HUES6 (cell line): ENCODE results near the gene SLC66A2.

Experiments used
- H3K27ac ChIP-seq: 2 replicates; pipeline ENCODE4 v1.7.0; 2013; ENCODE audit warnings: low read depth, mild to moderate bottlenecking, low read length, inconsistent platforms
- H3K27me3 ChIP-seq: 2 replicates; pipeline ENCODE4 v1.6.1; 2013; ENCODE audit warnings: low read length; ENCODE audit not compliant: control insufficient read depth, insufficient read depth
- H3K36me3 ChIP-seq: 2 replicates; pipeline ENCODE4 v1.6.1; 2013; ENCODE audit warnings: low read length; ENCODE audit not compliant: control insufficient read depth, insufficient read depth
- H3K4me1 ChIP-seq: 2 replicates; pipeline ENCODE4 v1.6.1; 2013; ENCODE audit warnings: low read length; ENCODE audit not compliant: control insufficient read depth, insufficient read depth
- H3K4me3 ChIP-seq: 2 replicates; pipeline ENCODE4 v1.5.1; 2013; ENCODE audit warnings: low read depth, low read length
- H3K9ac ChIP-seq: one replicate; pipeline ENCODE4 v1.6.1; 2013; ENCODE audit warnings: mild to moderate bottlenecking, low read length
- H3K9me3 ChIP-seq: 2 replicates; pipeline ENCODE4 v1.6.1; 2013; ENCODE audit warnings: low read depth, low read length; ENCODE audit not compliant: control insufficient read depth, insufficient read depth

Gene SLC66A2

GRCh38 chr18:79874553-79875530, 76.6 kb downstream of the SLC66A2 start:
- Histone ChIP-seq H3K27me3 (no peaks in the 10 kb centered on the region; the same call in 1 of the 2 replicates), H3K27ac (no peak overlapping the region), H3K4me1 (no peaks in the 10 kb centered on the region)

DNA sequence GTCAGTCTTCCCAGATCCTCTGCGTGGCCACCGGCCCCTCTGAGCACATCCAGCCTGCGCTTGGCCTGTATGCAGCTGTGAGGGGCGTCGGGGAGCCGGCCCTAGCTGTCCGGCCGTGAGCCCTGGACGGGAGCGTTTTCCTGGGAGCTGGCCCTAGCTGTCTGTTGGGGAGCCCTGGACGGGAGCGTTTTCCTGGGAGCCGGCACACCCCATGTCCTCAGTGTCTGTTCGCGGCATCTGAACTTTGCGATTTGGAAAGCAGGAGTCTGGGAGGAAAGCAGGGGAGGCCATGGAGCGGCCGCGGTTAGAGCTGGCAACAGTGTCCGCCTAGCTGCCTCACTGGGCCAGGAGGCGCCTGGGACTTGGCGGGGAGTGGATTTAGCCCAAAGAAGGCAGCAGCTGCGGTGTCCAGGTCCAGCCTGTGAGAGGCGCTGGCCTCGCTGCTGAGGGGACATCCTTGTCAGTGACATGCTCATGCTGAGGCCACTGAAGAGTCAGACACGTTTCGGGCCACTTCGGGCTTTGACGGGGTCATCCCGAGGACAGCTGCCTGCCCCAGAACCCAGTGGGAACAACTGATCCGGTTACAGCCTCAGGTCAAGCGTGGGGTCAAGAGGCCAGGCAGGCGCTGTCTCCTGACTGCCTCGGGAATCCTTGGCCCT, 77.9 kb downstream of the SLC66A2 start:
- no peaks in the 10 kb centered on the region; the same call in 1 of the 2 replicates for H3K27me3 ChIP-seq
- H3K9me3 ChIP-seq, result no peaks in the 10 kb centered on the region
- no peaks in the 10 kb centered on the region for H3K4me1 ChIP-seq
- no peak overlapping the region for H3K27ac ChIP-seq
- no peak overlapping the region for H3K4me3 ChIP-seq
- no peaks in the 10 kb centered on the region for H3K36me3 ChIP-seq
- no peak overlapping the region for H3K9ac ChIP-seq

More at GRCh38 chr18:79874553-79875530, 76.6 kb downstream of the SLC66A2 start:
- Histone ChIP-seq H3K4me3 (no peak overlapping the region), H3K36me3 (no peaks in the 10 kb centered on the region), H3K9ac (no peak overlapping the region), H3K9me3 (no peaks in the 10 kb centered on the region)

DNA sequence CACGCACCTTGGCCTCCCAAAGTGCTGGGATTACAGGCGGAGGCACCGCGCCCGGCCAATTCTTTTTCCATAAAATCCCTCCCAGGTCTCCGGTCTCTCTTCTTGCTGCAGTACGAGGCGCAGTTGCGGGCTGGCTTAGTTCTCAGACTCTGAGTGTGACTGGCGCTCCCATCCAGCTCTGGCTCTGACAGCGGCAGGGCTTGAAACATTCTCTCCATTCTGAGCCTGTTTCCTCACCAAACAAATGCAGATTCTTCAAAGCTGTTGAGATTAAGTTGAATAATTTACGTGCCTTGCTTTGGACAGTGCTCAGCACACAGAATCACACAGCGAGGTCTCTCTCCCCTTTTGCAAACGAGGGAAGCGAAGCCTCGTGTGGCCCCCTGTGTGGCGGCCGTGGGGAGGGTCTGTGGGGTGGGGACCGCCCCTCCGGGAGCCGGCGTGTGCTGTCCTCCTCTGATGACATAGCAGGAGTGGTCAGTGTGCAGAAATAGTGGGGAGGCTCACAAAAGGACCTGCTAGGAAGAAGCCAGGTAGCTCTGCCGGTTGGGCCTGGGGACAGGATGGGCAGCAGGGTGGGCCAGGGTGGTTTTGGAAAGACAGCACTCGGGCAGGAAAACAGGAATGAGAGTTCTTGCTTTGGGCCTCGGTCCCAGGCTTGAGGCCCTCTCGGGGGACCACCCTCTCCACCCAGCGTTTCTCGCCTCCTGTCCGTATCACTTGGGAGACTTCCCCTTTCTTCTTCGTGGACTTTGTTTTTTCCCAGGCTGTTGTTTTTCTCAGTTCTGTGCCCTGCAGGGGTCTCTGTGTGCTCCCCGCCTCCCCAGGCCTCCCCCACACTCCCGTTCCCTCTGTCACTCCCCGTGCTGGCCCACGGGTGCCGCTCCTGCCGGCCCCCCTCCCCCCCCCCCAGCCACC, 78.7 kb downstream of the SLC66A2 start:
- no peak overlapping the region for H3K9ac ChIP-seq
- no peaks in the 10 kb centered on the region for H3K4me1 ChIP-seq
- no peak overlapping the region for H3K4me3 ChIP-seq
- H3K27ac ChIP-seq, result no peak overlapping the region
- H3K27me3 ChIP-seq, result no peaks in the 10 kb centered on the region; the same call in 1 of the 2 replicates
- H3K9me3 ChIP-seq, result no peaks in the 10 kb centered on the region
- H3K36me3 ChIP-seq, result no peaks in the 10 kb centered on the region

GRCh38 chr18:79871481-79872091, 79.9 kb downstream of the SLC66A2 start:
- no peaks in the 10 kb centered on the region; the same call in 1 of the 2 replicates for H3K27me3 ChIP-seq
- H3K4me1 ChIP-seq, result no peaks in the 10 kb centered on the region
- no peak overlapping the region for H3K4me3 ChIP-seq
- H3K27ac ChIP-seq, result no peak overlapping the region
- H3K9ac ChIP-seq, result no peak overlapping the region
- no peaks in the 10 kb centered on the region for H3K36me3 ChIP-seq
- no peaks in the 10 kb centered on the region for H3K9me3 ChIP-seq

- Histone ChIP-seq H3K27ac (no peak overlapping the region), H3K4me1 (no peaks in the 10 kb centered on the region), H3K9me3 (no peaks in the 10 kb centered on the region), H3K9ac (no peak overlapping the region), H3K4me3 (no peak overlapping the region), H3K36me3 (no peaks in the 10 kb centered on the region), H3K27me3 (no peaks in the 10 kb centered on the region; the same call in 1 of the 2 replicates)
These were observed 80.4 kb downstream of the SLC66A2 start for GRCh38 chr18:79871026-79871390.

DNA sequence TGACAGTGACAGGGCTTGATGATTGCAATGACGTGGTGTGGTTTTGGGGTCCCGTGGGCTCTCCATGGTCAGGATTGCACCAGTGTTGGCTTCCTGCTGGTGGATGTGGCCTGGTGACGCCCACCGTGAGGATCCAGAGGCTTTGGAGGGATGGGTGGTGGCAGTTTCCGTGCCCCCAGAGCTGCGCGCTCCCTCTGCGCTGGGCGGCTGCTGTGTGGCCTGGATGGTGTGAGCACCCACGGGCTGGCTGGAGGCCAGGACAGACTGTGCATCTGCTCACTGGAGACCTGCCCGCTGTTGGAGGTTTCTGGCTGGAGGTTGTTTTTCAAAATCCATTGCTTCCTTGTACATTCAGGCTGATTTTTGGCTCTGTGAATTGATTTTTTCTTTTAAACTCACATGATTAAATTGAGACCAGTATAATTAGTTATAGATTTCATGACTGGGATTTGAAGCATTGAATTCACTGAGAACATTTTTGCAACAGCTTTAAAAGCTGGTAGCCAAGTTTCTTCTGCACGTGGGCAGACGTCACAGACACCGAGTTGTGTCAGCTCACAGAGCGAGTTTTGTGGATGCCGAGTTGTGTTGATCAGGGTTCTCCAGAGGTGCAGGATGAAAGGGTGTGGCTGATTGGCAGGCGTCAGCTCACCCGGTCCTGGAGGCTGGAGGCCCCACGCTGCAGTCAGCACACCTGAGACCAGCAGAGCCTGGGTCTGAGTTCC, 81.0 kb downstream of the SLC66A2 start:
- Histone ChIP-seq H3K9ac (no peak overlapping the region), H3K27me3 (no peaks in the 10 kb centered on the region; the same call in 1 of the 2 replicates), H3K4me1 (no peaks in the 10 kb centered on the region), H3K27ac (no peak overlapping the region), H3K4me3 (no peak overlapping the region), H3K9me3 (no peaks in the 10 kb centered on the region), H3K36me3 (no peaks in the 10 kb centered on the region)

DNA sequence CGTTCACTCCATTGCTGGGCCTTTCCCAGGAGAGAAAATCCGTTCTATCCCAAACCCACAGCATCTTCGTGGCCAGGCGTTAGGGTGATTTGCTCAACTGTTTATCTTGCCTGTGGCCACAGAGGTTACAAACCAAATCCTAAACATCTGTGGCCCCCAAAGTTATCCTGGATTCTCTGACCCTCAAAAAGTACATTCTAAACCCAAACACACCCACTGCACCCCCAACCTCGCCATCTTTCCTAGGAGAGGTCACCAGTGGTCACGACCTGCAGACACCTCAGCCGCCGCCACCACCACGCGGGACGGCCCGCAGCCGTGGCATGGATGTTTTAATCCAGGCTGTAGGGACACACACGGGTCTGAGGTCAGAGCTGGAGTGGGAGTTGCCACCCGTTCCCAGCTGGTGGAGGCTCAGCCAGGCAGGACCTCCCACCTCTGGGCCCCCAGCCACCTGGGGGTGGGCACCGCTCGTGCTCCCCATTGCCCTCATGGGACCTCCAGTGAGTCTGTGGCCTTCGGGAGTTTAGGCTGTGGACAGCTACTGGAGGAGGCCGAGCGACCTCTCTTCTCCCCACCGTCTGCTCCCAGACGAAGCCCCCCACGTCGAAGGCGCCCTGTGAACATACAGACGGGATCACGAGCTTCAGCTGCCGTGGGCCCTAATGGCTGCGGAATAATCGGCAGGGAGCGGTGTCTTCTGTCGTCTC, 81.7 kb downstream of the SLC66A2 start:
- H3K27ac ChIP-seq, result no peak overlapping the region
- H3K27me3 ChIP-seq, result no peaks in the 10 kb centered on the region
- H3K4me3 ChIP-seq, result no peak overlapping the region
- H3K9me3 ChIP-seq, result no peaks in the 10 kb centered on the region
- H3K4me1 ChIP-seq, result no peaks in the 10 kb centered on the region
- H3K9ac ChIP-seq, result no peak overlapping the region
- no peaks in the 10 kb centered on the region for H3K36me3 ChIP-seq

DNA sequence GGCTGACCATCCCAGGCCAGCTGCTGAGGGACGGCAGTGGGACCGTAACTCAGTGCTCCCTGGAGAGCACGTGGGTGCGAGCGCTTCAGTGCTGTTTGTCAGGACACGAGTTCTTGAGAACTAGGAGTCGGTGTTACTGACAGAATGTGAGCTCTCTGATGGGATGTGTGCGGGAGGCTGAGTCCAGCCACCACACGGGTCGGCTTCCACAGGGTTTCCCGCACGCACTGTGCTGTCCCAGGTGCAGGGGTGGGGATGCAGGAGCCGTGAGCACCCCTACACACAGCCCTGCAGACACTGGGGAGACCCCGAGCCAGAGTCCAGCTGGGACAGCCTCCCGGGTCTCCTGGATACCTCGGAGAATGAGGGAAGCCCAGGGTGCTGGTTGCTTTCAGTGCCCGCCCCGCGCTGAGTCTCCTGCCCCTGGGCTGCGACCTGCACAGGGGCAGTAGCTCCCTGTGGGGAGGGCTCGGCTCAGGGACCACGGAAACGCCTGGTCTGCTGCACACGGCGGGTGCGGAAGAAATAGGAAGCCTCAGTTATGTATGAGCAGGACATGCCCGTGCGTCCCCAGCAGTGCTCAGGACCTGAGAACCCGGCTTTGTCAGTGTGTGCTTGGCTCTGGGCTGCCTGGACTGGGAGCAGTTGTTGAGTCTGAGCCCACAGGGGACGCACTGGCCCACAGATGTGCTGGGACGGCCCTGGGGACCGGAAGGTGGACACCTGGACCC, 82.5 kb downstream of the SLC66A2 start:
- H3K9me3 ChIP-seq, result no peaks in the 10 kb centered on the region
- no peaks in the 10 kb centered on the region for H3K4me1 ChIP-seq
- H3K27me3 ChIP-seq, result no peaks in the 10 kb centered on the region
- H3K27ac ChIP-seq, result no peak overlapping the region
- H3K4me3 ChIP-seq, result no peak overlapping the region
- H3K36me3 ChIP-seq, result no peaks in the 10 kb centered on the region
- no peak overlapping the region for H3K9ac ChIP-seq

DNA sequence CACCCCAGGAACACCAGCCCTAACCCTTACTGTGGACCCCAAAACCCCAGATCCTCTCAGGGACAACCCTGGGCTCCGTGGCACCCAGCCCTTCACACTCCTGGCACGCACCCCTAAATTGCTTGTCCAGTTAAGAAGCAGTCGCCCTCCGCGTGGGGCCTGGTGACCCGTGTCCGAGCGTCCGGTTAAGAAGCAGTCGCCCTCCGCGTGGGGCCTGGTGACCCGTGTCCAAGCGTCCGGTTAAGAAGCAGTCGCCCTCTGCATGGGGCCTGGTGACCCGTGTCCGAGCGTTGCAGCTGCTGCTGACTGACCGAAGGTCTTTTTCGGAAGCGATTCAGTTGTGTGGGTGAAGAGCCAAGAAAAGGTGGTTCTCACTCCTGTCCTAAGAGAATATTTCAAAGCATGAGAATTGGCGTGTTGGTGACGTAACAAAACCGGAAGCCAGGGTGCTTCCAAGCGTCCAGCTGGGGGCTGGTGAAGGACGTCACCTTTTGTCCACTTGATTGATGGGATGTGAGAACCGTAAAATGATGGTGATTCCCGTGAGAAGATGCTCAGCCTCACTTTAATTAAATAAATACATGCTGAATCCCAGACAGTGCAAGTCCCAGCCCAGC, 83.2 kb downstream of the SLC66A2 start:
- Histone ChIP-seq H3K4me3 (no peak overlapping the region), H3K9me3 (no peaks in the 10 kb centered on the region), H3K27ac (no peak overlapping the region), H3K4me1 (no peaks in the 10 kb centered on the region), H3K36me3 (no peaks in the 10 kb centered on the region), H3K27me3 (no peaks in the 10 kb centered on the region), H3K9ac (no peak overlapping the region)
